Measurements from ENCODE around the gene GNL3. TPM values are rescaled to one million over a fixed set of nuclear protein-coding genes. Genes with fewer than 3 reads are reported as not detected.

GNL3 gene
- total and polyA plus RNA-seq, 7 experiments from 2014 or later = 60.0 to 116 (median 94.2) TPM

- H3K27me3 ChIP-seq (ENCODE audit: control insufficient read depth in 2 of 2, insufficient read depth in 2 of 2, low read length in 2 of 2) = no peaks in the 10 kb centered on the region
- POLR2A ChIA-PET = no interaction called here
- Mint-ChIP-seq H3K36me3 (peaks cover 24 to 65% (median 39%) of the 10 kb centered on the region in 5 donors), H3K4me3 (no peak overlapping the region), H3K27me3 (no peaks in the 10 kb centered on the region), H3K27ac (peak overlapping the region in 1 of 9 donors; percentile 24), H3K4me1 (peaks cover 0 to 19% (median 5%) of the 10 kb centered on the region in 7 donors), H3K9me3 (no peaks in the 10 kb centered on the region)
- CTCF ChIA-PET = no interaction called here
- H3K4me3 ChIP-seq (ENCODE audit: low read length) = no peak overlapping the region
- H3K4me1 ChIP-seq (ENCODE audit: control insufficient read depth in 2 of 2, insufficient read depth in 2 of 2, low read length in 2 of 2) = peaks cover 0 to 3% of the 10 kb centered on the region in 2 donors
- no peak overlapping the region for H3K27ac ChIP-seq (ENCODE audit: low read depth, low read length)
- intact Hi-C loops (cut with micrococcal nuclease) = no loop called here
- no peaks in the 10 kb centered on the region for H3K9me3 ChIP-seq (ENCODE audit: control insufficient read depth in 2 of 3, low read length in 3 of 3)
- DNase-seq (no peak), ATAC-seq (no peak)
- H3K36me3 ChIP-seq (ENCODE audit: control insufficient read depth in 2 of 3, insufficient read depth in 3 of 3, low read length in 3 of 3) = peaks cover 22 to 76% (median 24%) of the 10 kb centered on the region in 3 experiments
Measured at GRCh38 chr3:52651592-52651991, 34.2 kb upstream of the GNL3 start.

GRCh38 chr3:52655895-52656294, 29.9 kb upstream of the GNL3 start:
- Mint-ChIP-seq H3K4me3 (no peak overlapping the region), H3K27ac (peak overlapping the region in 1 of 9 donors; percentile 7), H3K9me3 (no peaks in the 10 kb centered on the region), H3K36me3 (peaks cover 15 to 43% (median 21%) of the 10 kb centered on the region in 5 donors), H3K27me3 (no peaks in the 10 kb centered on the region), H3K4me1 (peaks cover 0 to 6% (median 5%) of the 10 kb centered on the region in 7 donors)
- Histone ChIP-seq H3K27ac (ENCODE audit: low read depth, low read length) (no peak overlapping the region), H3K4me1 (ENCODE audit: control insufficient read depth in 2 of 2, insufficient read depth in 2 of 2, low read length in 2 of 2) (no peaks in the 10 kb centered on the region), H3K4me3 (ENCODE audit: low read length) (no peak overlapping the region), H3K36me3 (ENCODE audit: control insufficient read depth in 2 of 3, insufficient read depth in 3 of 3, low read length in 3 of 3) (peaks cover 8 to 78% (median 9%) of the 10 kb centered on the region in 3 experiments), H3K9me3 (ENCODE audit: control insufficient read depth in 2 of 3, low read length in 3 of 3) (no peaks in the 10 kb centered on the region), H3K27me3 (ENCODE audit: control insufficient read depth in 2 of 2, insufficient read depth in 2 of 2, low read length in 2 of 2) (no peaks in the 10 kb centered on the region)
- CTCF ChIA-PET = no interaction called here
- POLR2A ChIA-PET = no interaction called here
- intact Hi-C loops (cut with micrococcal nuclease) = no loop called here
- no peak for ATAC-seq
- DNase-seq = no peak

GRCh38 chr3:52660046-52660445, 25.8 kb upstream of the GNL3 start:
- DNase-seq (no peak), ATAC-seq (no peak)
- Mint-ChIP-seq H3K27me3 (no peaks in the 10 kb centered on the region), H3K36me3 (peaks cover 16 to 54% (median 25%) of the 10 kb centered on the region in 5 donors), H3K4me1 (peaks cover 0 to 6% (median 4%) of the 10 kb centered on the region in 7 donors), H3K9me3 (no peaks in the 10 kb centered on the region), H3K27ac (no peak overlapping the region), H3K4me3 (no peak overlapping the region)
- intact Hi-C loops (cut with micrococcal nuclease) = no loop called here
- Histone ChIP-seq H3K36me3 (ENCODE audit: control insufficient read depth in 2 of 3, insufficient read depth in 3 of 3, low read length in 3 of 3) (peaks cover 0 to 79% (median 17%) of the 10 kb centered on the region in 3 experiments), H3K4me1 (ENCODE audit: control insufficient read depth in 2 of 2, insufficient read depth in 2 of 2, low read length in 2 of 2) (no peaks in the 10 kb centered on the region), H3K9me3 (ENCODE audit: control insufficient read depth in 2 of 3, low read length in 3 of 3) (no peaks in the 10 kb centered on the region), H3K27ac (ENCODE audit: low read depth, low read length) (no peak overlapping the region), H3K27me3 (ENCODE audit: control insufficient read depth in 2 of 2, insufficient read depth in 2 of 2, low read length in 2 of 2) (no peaks in the 10 kb centered on the region), H3K4me3 (ENCODE audit: low read length) (no peak overlapping the region)
- ChIA-PET CTCF (no interaction called here), POLR2A (no interaction called here)

- Histone ChIP-seq H3K27ac (ENCODE audit: low read depth, low read length) (no peak overlapping the region), H3K36me3 (ENCODE audit: control insufficient read depth in 2 of 3, insufficient read depth in 3 of 3, low read length in 3 of 3) (peaks cover 0 to 75% (median 12%) of the 10 kb centered on the region in 3 experiments), H3K9me3 (ENCODE audit: control insufficient read depth in 2 of 3, low read length in 3 of 3) (no peaks in the 10 kb centered on the region), H3K27me3 (ENCODE audit: control insufficient read depth in 2 of 2, insufficient read depth in 2 of 2, low read length in 2 of 2) (no peaks in the 10 kb centered on the region), H3K4me1 (ENCODE audit: control insufficient read depth in 2 of 2, insufficient read depth in 2 of 2, low read length in 2 of 2) (no peaks in the 10 kb centered on the region), H3K4me3 (ENCODE audit: low read length) (no peak overlapping the region)
- intact Hi-C loops (cut with micrococcal nuclease) = no loop called here
- no peak overlapping the region for H3K4me3 Mint-ChIP-seq
- no peaks in the 10 kb centered on the region for H3K9me3 Mint-ChIP-seq
- CTCF ChIA-PET = no interaction called here
- H3K36me3 Mint-ChIP-seq = peaks cover 4 to 52% (median 19%) of the 10 kb centered on the region in 5 donors
- peaks cover 0 to 5% (median 2%) of the 10 kb centered on the region in 7 donors for H3K4me1 Mint-ChIP-seq
- no peaks in the 10 kb centered on the region for H3K27me3 Mint-ChIP-seq
- ATAC-seq (no peak), DNase-seq (no peak)
- H3K27ac Mint-ChIP-seq = peak overlapping the region in 1 of 9 donors; percentile 50
- POLR2A ChIA-PET = no interaction called here
Measured at GRCh38 chr3:52663098-52663497, 22.7 kb upstream of the GNL3 start.

GRCh38 chr3:52670621-52671521, 15.0 kb upstream of the GNL3 start:
- peak in 1 of 9 donors; percentile 56 for DNase-seq
- Mint-ChIP-seq H3K9me3 (no peaks in the 10 kb centered on the region), H3K4me3 (peak overlapping the region in 1 of 10 donors; percentile 62), H3K27ac (peak overlapping the region in 6 of 9 donors; percentile 25 to 85 (median 45)), H3K36me3 (peaks cover 7 to 41% (median 28%) of the 10 kb centered on the region in 5 donors), H3K4me1 (peaks cover 14 to 31% (median 24%) of the 10 kb centered on the region in 7 donors), H3K27me3 (no peaks in the 10 kb centered on the region)
- peak; percentile 89 for ATAC-seq
- POLR2A ChIA-PET = interaction anchor here (0.7 kb wide), 1 partner anchor 67 kb away, joined by 3 read pairs; no protein-coding TSS in a partner anchor
- H3K27me3 ChIP-seq (ENCODE audit: control insufficient read depth in 2 of 2, insufficient read depth in 2 of 2, low read length in 2 of 2) = no peaks in the 10 kb centered on the region
- H3K27ac ChIP-seq (ENCODE audit: low read depth, low read length) = no peak overlapping the region
- H3K4me3 ChIP-seq (ENCODE audit: low read length) = no peak overlapping the region
- H3K9me3 ChIP-seq (ENCODE audit: control insufficient read depth in 2 of 3, low read length in 3 of 3) = no peaks in the 10 kb centered on the region
- CTCF ChIA-PET = no interaction called here
- H3K36me3 ChIP-seq (ENCODE audit: control insufficient read depth in 2 of 3, insufficient read depth in 3 of 3, low read length in 3 of 3) = peaks cover 0 to 48% (median 10%) of the 10 kb centered on the region in 3 experiments
- intact Hi-C loops (cut with micrococcal nuclease) = loop anchor here in 1 of 2 donors (2.0 kb wide), 1 partner anchor 14 kb away; the partner anchor contains the start of gene PBRM1
- peaks cover 0 to 14% of the 10 kb centered on the region in 2 donors for H3K4me1 ChIP-seq (ENCODE audit: control insufficient read depth in 2 of 2, insufficient read depth in 2 of 2, low read length in 2 of 2)

- peak overlapping the region in 2 of 9 donors; percentile 12 to 49 for H3K27ac Mint-ChIP-seq
- intact Hi-C loops (cut with micrococcal nuclease) = loop anchor here in 1 of 2 donors (2.0 kb wide), 1 partner anchor 13 kb away; the partner anchor contains the start of gene PBRM1
- POLR2A ChIA-PET = no interaction called here
Measured at GRCh38 chr3:52671676-52672075, 14.2 kb upstream of the GNL3 start.

More at GRCh38 chr3:52671676-52672075, 14.2 kb upstream of the GNL3 start:
- peaks cover 14 to 32% (median 24%) of the 10 kb centered on the region in 7 donors for H3K4me1 Mint-ChIP-seq
- H3K4me3 Mint-ChIP-seq = peak overlapping the region in 1 of 10 donors; percentile 29
- H3K9me3 ChIP-seq (ENCODE audit: control insufficient read depth in 2 of 3, low read length in 3 of 3) = no peaks in the 10 kb centered on the region
- H3K27ac ChIP-seq (ENCODE audit: low read depth, low read length) = no peak overlapping the region
- no peak for DNase-seq
- no peaks in the 10 kb centered on the region for H3K9me3 Mint-ChIP-seq
- H3K4me3 ChIP-seq (ENCODE audit: low read length) = no peak overlapping the region
- H3K27me3 Mint-ChIP-seq = no peaks in the 10 kb centered on the region
- no peaks in the 10 kb centered on the region for H3K27me3 ChIP-seq (ENCODE audit: control insufficient read depth in 2 of 2, insufficient read depth in 2 of 2, low read length in 2 of 2)
- CTCF ChIA-PET = no interaction called here
- H3K36me3 ChIP-seq (ENCODE audit: control insufficient read depth in 2 of 3, insufficient read depth in 3 of 3, low read length in 3 of 3) = peaks cover 0 to 47% (median 14%) of the 10 kb centered on the region in 3 experiments
- no peak for ATAC-seq
- H3K4me1 ChIP-seq (ENCODE audit: control insufficient read depth in 2 of 2, insufficient read depth in 2 of 2, low read length in 2 of 2) = peaks cover 0 to 14% of the 10 kb centered on the region in 2 donors
- H3K36me3 Mint-ChIP-seq = peaks cover 10 to 46% (median 31%) of the 10 kb centered on the region in 5 donors

Measured in naive thymus-derived CD4-positive, alpha-beta T cell (primary cell).